ENCODE measurements around the gene SLC4A2.

Gene SLC4A2

DNA sequence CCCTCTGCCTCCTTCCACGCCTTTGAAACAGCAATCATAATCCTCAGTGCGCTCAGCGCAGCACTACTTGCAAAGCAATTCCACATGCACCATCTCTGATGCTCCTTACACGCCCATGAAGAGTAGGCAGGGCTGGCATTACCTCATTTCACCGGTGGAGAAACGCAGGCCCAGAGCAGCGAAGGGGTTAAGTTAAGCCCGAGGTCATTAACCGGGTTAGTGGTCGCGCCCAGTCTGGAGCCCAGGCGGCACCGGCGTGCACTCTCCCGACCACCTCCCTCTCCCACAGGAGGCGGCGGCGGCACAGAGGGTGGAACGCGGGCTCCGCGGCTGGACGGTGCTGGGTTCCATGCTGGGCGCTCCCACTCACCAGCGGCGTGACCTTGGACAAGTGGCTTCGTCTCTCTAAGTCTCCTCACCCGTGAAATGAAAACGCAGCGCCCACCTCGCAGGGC is 20.7 kb downstream of the SLC4A2 start:
- no peak for DNase-seq (ENCODE audit: low read depth in 2 of 2)

DNA sequence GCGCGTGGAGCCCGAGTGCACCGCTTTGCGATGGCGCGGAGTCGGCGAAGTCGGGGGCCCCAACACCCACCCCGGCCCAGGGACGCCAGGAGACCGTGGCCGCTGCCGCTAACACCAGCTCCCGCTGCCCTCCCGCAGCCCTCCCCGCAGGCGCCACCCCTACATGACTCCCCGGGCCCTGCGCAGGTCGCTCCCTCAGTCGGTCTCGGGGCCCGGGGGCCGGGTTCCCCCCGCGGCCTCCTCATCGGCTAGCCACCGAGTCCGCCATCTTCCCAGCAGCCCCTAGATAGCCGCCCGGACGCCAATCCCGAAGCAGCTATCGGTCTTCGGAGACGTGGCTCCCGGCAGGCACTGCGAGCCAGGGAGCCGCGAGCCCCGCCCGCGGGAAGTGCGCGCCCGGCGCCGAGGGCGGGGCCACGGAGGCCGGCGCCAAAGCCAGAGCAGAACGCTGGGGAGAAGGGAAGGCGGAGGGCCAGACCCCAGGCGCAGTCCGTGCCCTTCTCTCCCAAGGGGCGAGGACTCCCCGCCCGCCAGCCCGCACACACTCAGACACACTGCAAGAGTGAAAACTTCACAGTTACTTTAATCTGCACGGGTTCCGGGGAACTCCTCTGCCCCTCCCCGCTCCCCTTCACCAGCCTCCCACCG is 21.3 kb downstream of the SLC4A2 start, which contains the start of gene FASTK:
FASTK (minus strand) TSS at position 288 of the 648 bp plus-strand sequence; CDS start at position 245, 43 bp downstream.
- DNase-seq (ENCODE audit: low read depth in 2 of 2), result peak; percentile 78 to 80

DNA sequence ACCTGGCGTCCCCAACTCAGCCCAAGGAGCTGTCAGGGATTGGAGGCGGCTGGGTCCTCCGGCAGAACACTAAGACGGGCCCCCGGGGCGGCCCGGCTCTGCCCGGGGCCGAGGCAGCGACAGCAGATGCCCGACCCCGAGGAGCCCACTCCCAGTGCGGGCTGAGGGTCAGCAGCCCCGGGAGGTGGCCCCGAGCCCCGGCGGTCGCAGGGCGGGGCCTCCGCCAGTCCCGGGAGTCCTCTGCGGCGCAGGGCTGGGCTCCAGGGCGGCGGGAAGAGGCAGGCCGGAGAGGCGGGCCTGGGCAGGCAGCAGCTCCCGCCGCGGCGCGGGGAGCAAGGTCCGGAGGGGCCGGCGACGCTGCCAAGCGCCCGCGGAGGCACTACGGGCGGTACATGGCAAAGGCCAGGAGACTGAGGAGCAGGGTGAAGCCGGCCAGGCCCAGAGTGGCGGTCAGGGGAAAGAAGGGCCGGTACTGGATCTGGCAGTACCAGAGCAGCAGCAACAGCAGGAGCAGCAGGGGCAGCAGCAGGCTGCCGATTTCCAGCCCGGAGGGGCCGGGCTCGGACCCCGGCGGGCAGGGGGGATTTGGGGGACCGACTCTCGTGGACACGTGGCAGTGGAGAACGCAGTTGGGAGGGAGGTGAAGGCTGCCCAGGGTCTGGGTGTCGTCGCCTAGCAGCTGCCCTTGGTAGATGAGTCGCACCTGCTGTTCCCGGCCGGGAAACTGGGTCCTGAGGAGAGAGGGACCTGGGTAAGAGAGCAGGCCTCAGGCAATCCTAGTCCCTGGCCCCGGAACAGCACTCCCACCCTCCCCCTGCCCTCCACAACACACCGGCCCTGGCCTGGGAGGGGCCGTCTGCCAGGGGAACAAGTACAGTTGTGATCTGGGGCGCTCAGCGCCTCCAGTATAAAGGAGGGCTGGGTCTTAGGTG is 22.0 kb downstream of the SLC4A2 start:
- DNase-seq (ENCODE audit: low read depth in 2 of 2), result no peak

DNA sequence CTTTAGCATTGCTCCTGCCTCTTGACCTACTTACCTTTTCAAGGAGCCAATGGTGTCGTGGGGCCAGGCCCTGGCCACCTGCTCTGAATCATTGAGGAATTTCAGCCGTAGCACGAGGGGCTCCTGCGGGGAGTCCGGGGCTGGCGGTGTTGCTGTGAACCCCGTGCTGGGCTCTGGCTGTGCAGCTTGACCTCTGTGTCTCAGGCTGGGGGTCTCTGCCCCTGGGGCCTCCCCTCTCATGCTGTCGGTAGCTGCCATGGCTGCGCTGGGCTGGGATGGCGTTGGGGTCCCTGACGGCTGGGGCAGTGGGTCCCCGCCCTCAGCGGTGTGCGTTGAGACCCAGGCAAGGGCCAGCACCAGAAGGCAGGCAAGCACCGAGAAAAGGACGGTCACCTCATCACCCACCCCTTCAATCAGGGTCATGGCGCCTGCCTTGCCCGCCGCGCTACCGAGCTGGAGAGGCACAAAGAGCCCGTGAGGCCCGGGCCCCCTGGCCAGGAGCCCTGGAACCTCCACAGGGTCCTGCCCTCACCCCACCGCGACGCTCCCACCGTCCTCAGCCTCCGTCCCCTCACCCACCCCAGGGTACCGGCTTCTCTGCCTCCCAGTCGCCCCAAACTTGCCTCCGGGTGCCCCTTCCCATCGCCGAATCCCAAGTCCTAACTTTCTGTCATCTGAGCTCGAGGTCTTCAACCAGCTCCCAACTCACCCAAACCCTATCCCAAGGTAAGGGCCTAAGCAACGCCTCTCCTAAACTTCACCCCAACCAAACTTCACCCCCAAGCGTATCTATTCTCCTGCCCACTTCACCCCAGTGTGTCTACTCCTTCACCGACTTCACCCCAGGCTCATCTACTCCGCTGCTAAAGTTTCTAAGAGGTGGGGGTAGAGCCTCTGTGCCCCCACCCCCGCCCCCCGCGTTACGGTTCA is 23.0 kb downstream of the SLC4A2 start:
- DNase-seq (ENCODE audit: low read depth in 2 of 2), result no peak

DNA sequence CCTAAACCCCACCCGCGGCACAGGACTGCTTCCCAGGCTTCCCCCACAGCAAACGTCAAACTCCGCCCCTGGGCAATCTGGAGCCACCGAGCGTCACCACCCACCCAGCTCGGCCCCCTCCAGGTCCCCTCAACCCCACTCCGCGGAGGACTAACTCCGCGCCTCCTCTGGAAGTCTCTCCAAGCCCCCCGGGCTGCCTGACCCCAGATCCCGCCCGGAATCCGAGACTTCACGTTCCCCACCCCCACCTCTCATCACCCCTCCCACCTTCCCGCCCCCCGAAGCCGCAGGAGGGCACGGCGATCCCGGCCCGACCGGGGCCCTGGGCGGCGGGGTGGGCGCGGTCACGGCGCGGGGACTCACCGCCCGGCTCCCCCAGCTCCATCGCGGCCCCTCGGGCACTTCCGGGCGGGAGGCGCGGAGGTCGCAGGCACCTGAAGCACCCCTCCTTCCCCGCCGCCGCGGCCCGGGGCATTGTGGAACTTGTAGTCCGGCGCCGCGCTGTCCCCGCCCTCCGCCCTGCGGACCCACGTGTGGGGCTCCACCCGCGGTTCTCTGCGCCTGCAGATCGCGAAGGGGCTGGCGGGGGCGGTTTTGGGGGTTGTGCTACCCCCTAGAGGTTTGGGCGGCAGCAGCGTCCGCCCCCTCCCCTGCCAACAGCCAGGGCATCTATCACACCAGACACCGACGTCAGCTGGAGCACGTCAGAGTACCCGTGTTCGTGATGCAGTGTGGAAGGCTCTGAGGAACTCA is 23.9 kb downstream of the SLC4A2 start, which contains the start of gene TMUB1:
TMUB1 (minus strand) TSS at position 423 of the 753 bp plus-strand sequence. CDS start 930 bp downstream, outside the sequence.
- peak; percentile 71 to 74 for DNase-seq (ENCODE audit: low read depth in 2 of 2)

DNA sequence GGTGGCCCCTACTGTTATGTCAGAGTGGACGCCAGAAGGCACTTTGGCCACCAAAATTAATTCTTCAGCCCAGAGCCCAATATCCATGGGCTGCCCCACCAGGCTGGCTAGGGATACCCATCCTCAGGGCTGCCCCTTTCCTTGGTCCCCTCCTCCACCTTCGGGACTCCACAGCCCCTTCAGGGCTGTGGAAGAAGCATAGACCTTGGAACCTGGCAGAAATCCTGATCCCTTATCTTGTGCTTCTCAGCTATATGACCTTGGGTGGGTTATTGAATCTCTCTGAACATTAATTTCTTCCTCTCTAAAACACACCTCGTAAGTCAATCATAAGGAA is 24.4 kb downstream of the SLC4A2 start:
- no peak for DNase-seq (ENCODE audit: low read depth in 2 of 2)

DNA sequence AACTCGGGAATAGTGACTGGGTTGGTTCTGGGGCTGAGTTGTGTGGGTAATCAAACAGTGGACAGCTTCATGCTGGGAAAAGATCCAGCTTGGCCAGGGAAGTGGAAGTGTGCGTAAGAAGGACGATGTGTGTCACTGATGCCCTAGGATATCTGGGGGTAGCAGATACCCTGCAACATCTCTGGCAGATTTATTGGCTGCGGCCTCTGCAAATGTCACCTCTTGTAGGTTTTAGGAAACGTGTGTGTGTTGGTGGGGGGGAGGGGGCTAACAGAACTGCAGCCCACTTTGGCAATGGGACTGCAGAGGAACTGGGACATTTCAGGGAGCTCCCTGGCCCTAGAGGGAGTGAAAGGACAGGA is 25.9 kb downstream of the SLC4A2 start:
- no peak for DNase-seq (ENCODE audit: low read depth in 2 of 2)

DNA sequence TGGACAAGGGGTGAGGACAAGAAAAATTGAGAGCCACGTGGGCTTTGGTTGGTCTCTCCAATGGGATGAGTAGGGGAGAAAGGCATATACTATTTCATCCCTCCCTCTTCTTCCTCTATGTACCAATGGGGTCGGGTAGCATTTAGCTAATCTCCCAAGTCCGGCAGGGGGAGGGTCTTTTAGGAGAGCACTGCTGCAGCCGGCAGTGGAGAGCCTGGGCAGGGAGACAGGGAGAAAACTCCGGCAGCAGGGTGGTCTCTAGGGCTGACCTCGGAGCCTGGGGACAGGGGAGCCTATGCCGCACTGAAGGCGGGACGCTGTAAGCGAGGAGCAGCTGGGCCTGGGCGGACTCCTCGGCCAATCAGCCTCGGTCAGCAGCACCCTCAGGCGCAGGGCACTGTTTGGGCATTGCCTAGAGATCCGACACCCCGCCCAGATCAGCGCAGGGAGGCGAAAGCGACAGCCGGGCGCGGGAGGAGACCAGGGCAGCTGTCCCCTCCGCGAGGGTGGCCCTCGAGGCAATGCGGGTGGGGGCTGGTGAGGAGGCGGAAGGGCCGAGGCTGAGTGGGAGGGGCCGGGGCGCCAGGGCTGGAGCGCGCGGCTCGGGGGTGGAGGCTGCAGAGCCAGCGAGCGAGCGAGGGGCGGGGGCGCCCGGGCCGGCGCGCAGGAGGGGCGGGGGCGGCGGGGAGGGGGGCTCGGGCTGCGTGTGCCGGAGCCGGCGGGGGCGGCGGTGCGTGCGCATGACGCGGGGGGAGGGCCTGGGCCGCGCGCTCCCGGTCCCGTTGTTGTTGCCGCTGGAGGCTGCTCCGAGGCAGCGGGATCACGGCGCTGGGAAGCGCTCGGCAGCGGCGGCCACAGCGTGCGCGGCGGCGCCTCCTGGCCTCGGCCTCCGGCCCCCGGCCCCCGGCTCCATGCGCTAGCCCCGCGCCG is 26.6 kb downstream of the SLC4A2 start, which contains the start of gene AGAP3:
AGAP3 (plus strand) TSS at position 785 of the 930 bp plus-strand sequence. CDS start 267 bp downstream, outside the sequence.
- DNase-seq (ENCODE audit: low read depth in 2 of 2), result peak; percentile 35 to 47

DNA sequence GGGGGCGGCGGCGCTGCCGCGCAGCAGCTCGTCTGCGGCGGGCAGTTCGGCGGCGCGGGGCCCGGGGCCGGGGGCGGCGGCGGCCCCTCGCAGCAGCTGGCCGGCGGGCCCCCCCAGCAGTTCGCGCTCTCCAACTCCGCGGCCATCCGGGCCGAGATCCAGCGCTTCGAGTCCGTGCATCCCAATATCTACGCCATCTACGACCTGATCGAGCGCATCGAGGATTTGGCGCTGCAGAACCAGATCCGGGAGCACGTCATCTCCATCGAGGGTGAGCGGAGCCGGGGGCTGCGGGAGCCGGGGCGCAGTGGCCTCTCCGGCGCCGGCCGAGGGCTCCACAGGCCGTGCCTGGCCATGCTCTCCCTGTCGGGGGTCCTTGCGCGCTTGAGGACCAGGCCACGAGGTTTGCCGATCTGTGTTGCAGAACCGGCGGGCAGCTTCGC is 27.4 kb downstream of the SLC4A2 start:
- no peak for DNase-seq (ENCODE audit: low read depth in 2 of 2)

DNA sequence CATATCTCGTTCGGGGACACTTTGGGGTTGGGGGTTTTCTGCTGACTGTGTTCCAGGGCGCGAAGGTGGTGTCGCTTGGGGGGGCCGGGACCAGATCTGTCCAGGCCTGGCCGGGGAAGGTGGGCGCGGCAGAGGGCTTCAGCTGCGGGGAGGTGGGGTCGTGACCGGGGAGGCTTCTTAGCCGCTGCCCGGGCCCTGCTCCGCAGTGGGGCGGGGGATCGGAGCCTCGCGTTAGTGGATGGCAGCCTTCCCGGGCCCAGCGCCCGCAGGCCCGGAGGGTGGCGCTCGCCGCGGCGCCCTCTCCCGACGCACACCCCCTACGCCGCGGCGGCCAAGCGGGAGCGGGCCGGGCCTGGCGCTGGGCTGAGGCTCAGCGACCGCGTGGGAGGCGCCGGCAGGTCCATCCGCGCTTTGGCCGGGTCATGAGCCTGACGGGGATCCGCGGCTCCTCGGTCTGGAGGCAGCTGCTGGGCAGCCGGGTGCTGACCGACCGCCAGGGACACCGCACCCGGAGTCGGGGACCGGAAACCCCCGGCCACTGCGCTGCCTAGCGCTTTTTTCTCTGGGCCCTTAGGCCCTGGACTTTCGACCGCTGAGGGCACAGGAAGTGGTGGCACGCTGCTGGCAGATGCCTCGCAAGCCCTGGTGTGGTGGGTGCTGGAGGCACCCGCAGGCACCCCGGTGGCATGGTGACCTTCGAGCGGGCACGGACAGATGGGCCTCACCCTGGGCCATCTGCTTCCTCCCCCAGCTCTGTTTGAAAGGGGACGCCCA is 28.0 kb downstream of the SLC4A2 start:
- DNase-seq (ENCODE audit: low read depth in 2 of 2), result no peak

DNA sequence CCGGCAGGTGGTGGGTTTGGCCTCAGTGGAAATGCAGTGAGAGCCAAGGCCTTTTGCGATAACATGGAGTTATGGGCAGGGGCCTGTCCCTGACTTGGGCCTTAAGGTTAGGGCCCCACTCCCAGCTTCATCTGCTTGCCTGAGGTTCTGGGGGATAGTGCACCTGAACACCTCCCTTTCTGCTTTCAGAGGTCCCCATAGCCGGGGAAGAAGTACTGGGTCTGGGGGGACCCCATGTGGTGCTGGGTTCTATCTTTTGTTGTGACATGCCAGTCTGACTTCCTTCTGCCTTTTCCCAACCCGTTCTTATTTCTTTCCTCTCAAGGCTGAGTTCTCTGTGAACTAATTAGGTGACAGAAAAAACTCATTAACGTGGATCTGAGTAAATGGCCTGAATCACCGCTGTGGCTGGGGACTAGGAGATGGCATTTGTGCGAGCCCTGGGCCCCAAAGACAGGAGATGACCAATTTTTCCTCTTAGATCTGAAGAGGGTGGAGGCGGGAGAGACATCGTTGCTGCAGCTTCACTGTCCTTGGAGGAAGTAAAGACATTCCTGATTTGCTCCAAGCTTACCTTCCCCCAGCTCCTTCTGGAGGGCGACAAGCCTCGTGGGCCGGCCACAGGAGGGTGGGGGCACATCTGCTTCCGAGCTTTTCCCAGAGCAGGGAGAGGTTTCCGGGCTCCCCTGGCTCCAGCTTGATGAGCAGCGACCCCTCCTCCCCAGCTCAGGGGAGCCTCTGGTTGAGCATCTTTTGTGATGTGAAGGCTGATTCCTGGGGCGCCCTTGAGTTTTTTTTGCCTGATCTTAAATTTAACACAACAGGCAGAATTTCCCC is 28.8 kb downstream of the SLC4A2 start:
- no peak for DNase-seq (ENCODE audit: low read depth in 2 of 2)

DNA sequence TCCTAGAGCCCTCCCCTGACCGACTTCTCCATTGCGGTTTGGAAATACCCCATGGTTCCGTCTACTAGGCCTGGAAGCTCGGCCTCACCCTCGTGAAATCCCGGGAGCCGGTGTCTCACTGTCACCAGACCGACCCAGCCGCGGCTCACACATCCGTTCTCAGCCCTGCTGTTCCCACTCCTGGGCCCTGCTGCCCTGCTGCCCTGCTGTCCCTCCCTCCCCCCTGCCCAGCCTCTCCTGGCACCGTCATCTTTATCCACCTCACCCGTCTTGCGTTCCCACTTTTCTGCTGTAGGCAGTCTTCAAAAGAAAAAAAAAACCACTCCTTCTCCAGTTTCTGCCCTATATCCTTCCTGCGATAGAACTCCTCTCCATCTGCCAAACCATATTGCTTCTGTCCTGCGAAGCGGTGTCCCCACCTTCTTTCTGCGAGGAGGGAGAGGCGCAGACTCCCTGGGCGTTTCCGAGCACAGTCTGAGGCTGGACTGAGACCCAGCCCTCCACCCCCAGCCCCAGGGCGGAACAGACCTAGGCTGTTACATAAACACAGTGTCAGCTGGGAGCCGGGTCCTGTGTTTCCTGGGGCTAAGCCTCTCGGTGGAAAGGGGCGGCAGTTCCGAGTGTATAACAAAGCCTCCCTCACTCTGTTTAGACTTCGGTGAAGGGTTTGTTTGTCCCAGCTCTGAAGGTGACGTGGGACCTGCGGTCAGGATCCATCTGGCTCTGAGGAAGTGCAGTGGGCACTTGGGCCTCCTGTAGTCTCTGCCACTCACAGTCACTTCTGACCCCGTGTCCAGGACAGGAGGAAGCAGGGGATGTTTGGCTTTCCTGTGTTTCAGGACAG is 29.7 kb downstream of the SLC4A2 start:
- DNase-seq (ENCODE audit: low read depth in 2 of 2), result no peak

DNA sequence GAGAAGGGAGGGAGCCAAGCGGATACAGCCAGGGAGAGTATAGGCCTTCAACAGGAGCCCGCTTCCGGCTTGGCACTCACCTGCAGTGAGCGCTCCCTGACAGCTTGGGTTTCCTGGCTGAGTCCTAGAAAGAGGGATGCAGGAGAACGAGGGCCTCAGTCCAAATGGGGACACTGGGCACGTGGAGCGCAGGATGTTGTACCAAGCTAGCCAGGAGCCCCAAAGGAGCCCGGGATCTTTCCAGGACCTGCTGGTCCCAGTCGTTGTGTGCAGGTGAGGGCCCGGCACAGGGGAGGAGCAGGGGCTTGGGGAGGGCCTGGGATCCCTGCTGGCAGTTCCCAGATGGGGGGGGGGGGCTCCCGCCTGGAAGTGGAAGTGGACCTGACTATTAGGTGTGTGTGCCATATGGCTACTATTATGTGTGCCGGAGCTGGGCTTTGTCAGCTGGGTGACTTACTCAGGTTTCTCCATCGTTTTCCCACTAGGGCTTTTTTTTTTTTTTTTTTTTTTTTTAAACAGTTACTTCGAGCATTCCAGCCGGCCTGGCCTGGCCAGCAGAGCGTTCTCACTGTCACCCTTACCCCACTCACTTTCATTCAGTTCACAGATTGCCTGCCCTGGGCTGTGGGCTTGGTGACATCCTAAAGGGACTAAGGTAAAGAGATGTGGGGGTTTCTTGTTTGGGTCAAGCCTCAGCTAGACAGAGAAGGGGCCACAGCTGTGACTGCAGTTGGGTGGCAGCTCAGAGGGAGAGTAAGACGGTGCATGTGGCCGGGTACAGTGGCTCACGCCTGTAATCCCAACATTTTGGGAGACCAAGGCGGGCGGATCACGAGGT is 30.7 kb downstream of the SLC4A2 start:
- no peak for DNase-seq (ENCODE audit: low read depth in 2 of 2)

DNA sequence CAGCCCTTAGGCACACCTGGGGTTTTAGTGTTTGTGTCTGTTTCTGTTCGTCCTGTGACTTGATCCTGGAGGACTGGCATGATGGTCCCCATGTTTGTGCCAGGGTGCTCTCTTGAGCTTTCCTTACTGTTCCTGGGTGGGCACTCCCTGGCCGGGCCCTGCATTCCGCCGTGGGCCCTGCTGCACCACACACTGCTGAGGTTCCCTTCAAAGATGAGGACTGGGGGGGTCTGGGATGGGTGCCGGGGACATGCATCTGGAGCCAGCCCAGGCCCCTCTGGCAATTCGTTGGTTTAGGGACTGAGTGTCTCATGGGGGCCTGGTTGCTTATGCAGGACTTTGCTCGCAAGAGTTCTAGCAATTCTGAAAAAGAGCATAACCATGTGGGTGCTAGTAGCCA is 31.6 kb downstream of the SLC4A2 start:
- DNase-seq (ENCODE audit: low read depth in 2 of 2), result no peak

DNA sequence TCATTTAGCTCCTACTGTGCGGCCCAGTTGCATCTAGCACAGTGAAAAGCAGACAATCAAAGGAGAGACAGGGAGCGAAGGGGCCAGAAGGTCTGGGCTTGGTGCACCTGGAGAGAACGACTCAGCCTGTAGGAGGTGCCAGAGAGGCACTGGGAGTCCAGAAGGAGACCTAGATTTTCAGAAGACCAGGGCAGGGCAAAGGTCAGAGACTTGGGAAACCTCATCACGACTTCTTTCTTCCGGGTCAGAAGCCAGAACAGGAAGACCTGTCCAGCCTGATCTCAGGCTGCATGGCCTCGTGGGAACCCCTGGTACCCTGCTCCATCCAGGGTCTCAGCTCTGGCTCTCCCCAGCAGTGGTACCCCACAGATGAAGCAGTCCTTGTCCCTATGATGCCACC is 32.0 kb downstream of the SLC4A2 start:
- no peak for DNase-seq (ENCODE audit: low read depth in 2 of 2)

DNA sequence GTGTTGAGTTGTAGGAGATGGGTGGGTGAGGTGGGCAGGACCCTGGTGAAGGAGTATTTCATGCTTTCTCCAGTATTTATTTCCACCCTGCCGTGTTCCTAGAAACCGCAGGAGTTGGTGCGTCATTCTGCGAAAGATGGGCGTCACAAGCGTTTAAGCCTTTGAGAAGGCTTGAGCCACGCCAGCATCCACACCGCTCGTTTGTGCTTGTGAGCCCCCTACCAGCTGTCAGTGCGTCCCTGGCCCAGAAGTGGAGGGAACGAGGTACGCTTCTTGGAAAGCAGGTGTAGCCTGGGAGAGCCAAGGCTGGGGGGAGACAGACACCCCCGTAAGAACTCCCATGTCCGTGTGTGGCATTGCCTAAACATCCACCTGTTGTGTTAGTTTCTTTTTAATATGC is 32.6 kb downstream of the SLC4A2 start:
- no peak for DNase-seq (ENCODE audit: low read depth in 2 of 2)
